HG03045 (cell line): ENCODE measurements around the gene RIC8B.

Source experiments
- ATAC-seq: cut with Tn5 transposase; IDR thresholded peaks from one replicate; pipeline ENCODE4 v1.9.1; 2021; ENCODE audit warnings: mild to moderate bottlenecking, moderate library complexity; ENCODE audit not compliant: unreplicated experiment

RIC8B gene

DNA sequence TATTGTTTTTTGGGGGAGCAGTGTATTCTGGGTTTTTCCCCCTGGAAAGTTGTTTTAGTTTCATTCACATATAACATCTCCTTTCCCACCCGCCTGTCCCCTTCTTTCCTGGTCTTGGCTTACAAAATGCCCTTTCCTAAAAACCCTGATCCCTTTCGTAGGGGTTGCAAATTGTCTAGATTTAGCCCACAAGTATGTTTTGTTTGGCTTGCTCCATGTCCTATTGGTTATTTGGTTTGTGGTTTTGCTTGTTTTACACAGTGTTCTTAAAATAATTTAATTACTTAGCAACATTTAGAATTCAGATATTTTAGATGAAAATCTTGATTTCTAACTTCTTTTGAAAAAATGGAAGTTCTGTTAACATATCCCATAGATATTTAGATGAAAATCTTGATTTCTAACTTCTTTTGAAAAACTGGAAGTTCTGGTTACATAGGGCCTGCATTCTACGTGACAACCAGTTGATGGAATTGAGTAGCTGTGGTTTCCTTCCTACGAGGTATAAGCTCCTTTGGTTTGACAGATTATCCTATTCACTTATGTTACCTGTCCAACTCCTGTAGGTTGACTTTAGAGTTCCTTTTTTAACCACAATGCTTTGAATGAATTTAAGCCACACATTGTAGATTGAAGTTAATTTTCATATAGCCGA is 92.1 kb downstream of the RIC8B start:
- ATAC-seq = no peak

DNA sequence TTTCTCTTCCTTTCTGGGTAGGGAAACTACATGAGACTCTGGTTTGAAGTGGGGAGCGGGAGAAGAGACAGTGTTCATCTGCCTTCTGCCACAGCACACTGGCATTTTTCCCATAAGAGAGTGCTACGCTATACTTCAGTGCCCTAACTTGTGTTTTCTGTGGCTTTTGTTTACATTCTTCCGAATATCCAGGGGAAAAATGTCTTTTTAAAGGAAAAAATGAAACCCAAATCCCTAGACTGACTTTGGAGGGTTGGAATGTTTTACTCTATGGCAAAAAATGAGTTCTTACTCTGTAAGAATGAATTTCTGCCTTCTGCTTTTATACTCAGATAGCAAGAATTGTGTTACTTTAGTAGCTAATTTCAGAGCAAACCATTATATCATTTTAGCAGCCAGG is 93.2 kb downstream of the RIC8B start:
- ATAC-seq = no peak

DNA sequence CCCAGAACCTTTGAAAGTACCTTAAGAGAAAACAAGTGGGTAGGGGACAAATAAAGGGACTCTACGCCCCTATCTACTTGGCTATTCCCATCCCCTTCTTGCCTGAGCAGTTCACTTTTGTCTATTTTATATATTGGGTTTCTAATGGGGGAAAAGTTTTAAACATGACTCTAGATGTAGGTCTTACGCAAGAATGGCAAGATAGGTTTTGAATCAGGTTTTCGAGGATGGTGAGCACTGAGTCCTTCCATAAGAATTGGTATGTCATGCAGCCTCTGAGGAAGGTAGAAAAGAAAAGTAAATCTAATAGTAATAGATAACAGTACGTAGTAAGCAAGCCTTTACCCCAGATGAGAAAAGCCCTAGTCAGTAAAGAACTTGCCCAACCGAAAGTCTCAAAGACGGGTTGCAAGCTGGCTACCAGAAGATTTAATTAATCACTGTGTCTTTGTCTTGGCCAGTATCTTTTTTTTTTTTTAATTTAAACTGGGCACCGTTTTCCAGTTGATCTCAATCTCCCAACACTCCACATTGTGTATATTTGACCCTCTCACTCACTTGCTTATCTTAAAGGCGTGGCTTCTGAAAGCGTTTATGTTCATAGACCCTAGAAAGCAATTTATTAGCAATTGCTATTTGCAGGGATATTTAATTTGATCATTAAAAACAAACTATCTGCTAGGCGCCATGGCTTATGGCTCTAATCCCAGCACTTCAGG is 94.7 kb downstream of the RIC8B start:
- ATAC-seq = no peak

- no peak for ATAC-seq
Measured at GRCh38 chr12:106870116-106870515, 95.6 kb downstream of the RIC8B start.

GRCh38 chr12:106871477-106871876 is 97.0 kb downstream of the RIC8B start:
- ATAC-seq = no peak

DNA sequence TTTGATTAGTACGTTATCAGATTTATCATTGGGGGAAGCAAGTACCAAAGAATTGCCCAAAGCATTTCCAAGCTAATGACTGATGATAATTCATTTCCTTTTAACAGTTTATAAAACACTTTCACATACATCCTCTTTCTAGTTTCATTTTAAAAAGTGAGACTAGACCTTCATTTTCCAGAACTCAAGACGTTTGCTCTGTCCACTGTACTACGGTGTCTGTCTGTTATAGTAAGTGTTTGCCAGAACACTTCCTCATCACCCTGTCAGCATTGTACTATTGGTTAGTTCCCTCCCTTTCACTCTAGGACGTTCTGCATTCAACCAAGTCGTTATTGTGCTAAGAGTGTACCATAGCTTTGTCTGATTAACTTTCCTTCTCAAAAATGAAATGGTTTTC is 99.5 kb downstream of the RIC8B start:
- no peak for ATAC-seq

DNA sequence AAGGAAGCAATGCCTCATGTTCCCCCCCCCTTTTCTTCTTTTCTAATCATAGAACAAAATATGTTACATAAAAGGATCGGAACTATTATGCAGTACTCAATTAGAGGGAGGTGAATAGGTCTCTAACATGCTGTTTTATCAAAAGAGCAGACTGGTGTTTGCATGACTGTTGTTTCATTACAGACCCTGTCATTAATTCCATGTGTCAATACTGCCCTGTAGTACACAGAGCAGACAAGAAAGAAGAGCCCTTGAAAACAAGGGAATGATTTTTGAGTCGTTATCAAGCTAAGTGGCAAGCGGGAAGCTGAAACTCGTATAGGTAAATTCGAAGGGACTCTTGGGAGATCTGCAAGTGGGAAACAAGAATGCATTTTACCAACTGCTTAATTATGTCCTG is 104.3 kb downstream of the RIC8B start:
- no peak for ATAC-seq

DNA sequence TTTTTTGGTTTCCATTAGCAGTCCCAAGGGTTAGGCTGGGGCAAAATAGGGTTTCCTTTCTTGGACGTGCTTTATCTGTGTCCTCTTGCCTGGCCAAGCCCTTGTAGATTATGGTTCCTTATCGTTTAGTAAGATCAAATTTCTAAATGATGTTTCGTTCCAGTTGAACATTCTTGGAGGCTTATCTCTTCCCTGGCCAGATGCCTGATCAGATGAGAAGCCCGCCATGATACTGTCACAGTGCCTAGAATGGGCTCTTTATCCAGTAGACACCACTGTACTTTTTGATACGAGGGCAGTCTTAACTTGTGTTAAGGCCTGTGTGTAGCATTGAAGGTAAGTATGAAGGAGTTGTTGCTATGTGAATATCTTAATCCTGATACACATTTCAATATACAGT is 105.1 kb downstream of the RIC8B start:
- ATAC-seq = no peak

- ATAC-seq = no peak
Measured at GRCh38 chr12:106883426-106883825, 108.9 kb downstream of the RIC8B start.

GRCh38 chr12:106885026-106885425 is 110.5 kb downstream of the RIC8B start:
- no peak for ATAC-seq

DNA sequence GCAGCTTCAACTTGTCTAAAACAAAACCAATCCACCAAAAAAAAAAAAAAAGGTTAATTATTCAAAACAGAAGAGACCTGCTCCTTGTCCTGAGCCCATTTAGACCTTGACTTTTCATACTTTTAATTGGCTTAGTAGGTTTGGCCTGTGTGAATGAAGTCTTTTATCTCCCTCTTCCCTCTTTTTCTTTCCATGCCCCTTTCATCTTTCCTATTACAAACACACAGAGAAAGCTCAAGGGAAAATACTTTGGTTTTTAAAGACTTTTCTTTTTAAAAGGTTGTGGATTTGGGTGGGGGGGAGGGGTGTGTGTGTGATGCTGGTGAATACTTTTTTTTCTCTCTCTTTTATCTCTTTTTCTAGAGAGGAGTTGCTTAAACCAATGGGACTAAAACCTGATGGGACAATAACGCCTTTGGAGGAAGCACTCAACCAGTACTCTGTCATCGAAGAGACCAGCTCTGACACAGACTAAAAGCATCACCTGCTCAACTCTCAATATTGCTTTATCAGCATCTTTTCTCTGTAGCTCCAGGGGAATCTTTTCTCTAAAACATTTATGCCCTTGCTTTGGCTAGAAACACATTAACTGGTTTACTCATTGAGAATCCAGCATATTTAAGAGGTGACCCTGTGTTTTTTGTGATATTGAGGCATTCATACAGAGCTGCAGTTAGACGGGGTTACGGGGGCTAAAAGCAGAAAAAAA is 111.2 kb downstream of the RIC8B start:
- ATAC-seq = no peak

- no peak for ATAC-seq
Measured at GRCh38 chr12:106886932-106887331, 112.5 kb downstream of the RIC8B start.

DNA sequence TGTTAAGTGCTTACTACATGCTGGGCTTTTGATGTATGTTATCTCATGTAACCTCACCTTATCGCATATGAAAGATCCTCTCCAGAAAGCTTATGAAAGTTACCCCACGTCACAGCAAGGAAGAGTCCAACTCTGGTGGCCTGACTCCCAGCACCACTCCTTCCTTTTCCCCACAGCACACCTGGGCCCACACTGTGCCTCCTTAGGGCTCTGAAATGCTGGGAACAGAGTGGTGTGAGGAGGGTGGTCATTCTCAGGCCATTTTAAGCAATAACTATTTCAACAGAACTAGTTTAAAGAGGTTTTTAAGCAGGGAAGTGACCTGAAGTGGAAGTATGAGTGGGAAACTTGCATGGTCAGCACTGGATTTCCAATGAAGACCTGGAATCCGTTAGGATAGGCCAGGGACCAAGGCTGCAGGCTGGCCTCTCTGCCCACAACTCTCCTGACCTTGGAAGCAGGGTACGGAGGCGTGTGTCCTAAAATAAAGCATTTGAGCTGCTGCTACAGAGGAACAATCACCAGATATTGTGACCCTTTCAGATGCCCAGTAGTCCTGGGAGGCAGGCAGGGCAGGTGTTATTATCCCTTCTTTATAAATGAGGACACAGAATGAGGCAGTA is 114.0 kb downstream of the RIC8B start:
- ATAC-seq = no peak

DNA sequence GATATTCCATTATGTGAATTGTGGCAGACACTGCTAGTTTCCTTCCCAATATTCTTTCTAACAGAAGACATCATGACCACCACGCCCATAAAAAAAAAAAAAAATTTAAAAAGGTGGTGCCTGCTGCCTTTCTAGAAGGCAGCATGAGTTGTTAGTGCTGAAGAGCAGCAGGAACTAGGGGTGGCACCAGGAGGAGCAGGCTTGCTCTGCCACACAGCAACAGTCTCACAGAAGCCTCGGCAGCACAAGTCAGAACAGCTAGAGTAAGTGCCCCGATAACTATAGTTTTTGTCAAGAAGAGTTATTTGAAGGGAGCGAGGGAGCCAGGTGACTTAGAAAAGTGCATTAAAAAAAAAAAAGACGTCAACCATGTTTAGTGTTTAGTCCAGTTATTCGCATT is 114.8 kb downstream of the RIC8B start:
- ATAC-seq = no peak

DNA sequence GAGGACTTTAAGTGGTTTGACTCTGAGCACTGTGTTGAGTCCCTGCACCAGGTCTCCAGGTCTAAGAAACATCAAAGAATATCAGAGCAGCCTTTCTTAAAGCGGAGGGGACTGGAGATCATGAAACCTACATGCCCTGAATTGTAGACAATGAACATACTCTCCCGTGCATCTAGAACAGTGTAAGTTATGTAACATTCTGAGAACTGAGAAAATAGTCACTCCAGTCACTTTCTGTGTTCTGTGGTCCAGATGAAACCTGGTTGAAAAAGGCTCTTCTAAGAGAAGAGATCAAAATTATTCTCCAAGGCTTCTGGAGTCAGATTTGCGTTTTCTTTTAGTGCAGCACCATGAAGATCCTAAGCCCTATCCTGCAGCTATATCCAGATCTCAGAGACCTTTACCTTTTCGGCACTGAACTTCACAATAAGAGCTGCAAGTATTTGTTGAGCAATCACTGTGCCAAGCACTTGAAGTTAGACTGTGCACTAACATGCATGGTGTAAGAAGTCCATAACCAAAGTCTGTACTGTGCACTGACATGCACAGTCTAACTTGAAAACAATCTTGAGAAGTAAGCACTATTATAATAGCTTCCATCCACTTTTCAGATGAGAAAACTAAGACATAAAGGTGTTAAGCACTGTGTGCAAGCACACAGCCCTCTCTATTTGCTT is 115.6 kb downstream of the RIC8B start:
- ATAC-seq = no peak

DNA sequence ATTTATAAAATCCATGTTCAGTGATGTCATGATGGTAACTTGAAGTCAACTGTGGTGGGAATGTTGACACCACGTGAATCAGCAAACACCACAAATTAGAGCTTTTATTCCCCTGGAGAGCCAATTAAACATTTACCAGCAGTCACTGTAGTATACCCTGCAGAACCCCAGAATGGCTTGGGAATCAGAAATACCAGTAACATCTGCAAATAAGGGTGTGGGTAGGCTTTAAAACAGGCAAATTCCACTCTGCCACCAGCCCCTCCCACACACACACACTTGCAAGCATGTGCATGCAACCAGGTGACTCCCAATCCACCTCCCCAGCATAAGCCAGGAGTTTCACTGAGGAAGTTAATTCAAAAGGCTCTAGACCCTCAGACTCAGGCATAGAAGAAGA is 117.6 kb downstream of the RIC8B start:
- no peak for ATAC-seq

- no peak for ATAC-seq
Measured at GRCh38 chr12:106893451-106893850, 119.0 kb downstream of the RIC8B start.

DNA sequence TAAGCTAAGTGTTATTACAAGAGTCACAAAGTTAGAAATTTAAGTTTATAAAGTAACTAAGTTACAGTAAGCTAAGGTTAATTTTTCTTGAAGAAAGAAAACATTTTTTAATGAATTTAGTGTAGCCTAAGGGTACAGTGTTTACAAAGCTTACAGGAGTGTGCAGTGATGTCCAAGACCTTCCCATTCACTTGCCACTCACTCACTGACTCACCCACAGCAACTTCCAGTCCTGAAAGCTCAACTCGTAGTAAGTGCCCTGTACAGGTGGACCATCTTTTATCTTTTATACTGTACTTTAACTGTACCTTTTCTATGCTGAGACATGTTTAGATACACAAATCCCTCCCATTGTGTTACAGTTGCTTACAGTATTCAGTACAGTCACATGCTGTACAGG is 120.3 kb downstream of the RIC8B start:
- ATAC-seq = no peak

- no peak for ATAC-seq
Measured at GRCh38 chr12:106896603-106897002, 122.1 kb downstream of the RIC8B start.

DNA sequence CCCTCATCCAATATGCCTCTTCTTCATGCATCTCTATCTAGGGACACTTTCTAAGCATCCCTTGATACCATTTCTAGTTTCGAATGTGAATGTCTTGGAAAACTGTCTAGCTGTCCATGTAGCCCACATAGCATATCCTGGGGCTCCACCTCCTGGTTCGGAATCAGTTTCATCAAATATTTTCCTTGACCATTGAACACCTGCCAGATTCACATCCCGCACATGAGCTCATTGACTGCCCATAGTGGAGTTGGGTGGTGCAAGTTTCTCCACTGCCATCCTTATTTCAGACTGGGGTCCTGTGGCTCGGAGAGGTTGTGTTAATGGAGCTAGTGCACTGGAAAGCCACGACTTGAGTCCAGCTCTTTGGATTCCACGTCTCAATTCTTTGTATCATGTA is 122.6 kb downstream of the RIC8B start:
- no peak for ATAC-seq
